Smooth muscle cell of bladder (primary cell): ENCODE data around the gene RAD54L. TPM values are rescaled to one million over a fixed set of nuclear protein-coding genes. Genes with fewer than 3 reads are reported as not detected.

Experiments used
- total RNA-seq: library from RNA; depleted of rRNA; stranded (reverse); fragments of >200 nt; gene quantifications from 2 replicates; pipeline ENCODE4 v1.2.3, GENCODE V29; 2014

RAD54L gene
- 0.37 and 0.43 TPM in 2 replicates for total RNA-seq

GRCh38 chr1:46247436-46248121 is at the start of gene RAD54L:
TSS of gene RAD54L (plus strand) at chr1:46247763. CDS start at chr1:46248406, 643 bp downstream.

GRCh38 chr1:46197964-46198811 is 49.4 kb upstream of the RAD54L start, which contains the start of gene POMGNT1:
TSS of gene POMGNT1 (minus strand) at chr1:46198434. CDS start at chr1:46197821, 613 bp downstream.

GRCh38 chr1:46303038-46303871 is 55.7 kb downstream of the RAD54L start, which contains the start of the genes LRRC41 and UQCRH:
TSS of gene LRRC41 (minus strand) at chr1:46303616. CDS start at chr1:46303322, 294 bp downstream.
TSS of gene UQCRH (plus strand) at chr1:46303698. CDS start at chr1:46303767, 69 bp downstream.

Other genes with a start within 250 kb of the RAD54L start
- gene PIK3R3, start 115.1 kb upstream of the RAD54L start, total RNA-seq, result 0.83 and 2.1 TPM in 2 replicates
- gene TSPAN1, start 72.7 kb upstream of the RAD54L start, total RNA-seq, result 0.14 and 0.46 TPM in 2 replicates
- gene P3R3URF, start 71.3 kb upstream of the RAD54L start, total RNA-seq, result not detected in 2 replicates
- 27.4 and 50.8 TPM in 2 replicates for gene POMGNT1, start 49.3 kb upstream of the RAD54L start, total RNA-seq
- gene LURAP1, start 44.4 kb upstream of the RAD54L start, total RNA-seq, result 2.7 and 3.1 TPM in 2 replicates
- gene LRRC41, start 55.9 kb downstream of the RAD54L start, total RNA-seq, result 73.8 and 94.9 TPM in 2 replicates
- 491 and 862 TPM in 2 replicates for gene UQCRH, start 55.9 kb downstream of the RAD54L start, total RNA-seq
- 14.1 and 17.9 TPM in 2 replicates for gene NSUN4, start 93.0 kb downstream of the RAD54L start, total RNA-seq
- gene FAAH, start 146.6 kb downstream of the RAD54L start, total RNA-seq, result 0.43 and 1.8 TPM in 2 replicates
- not detected in 2 replicates for gene DMBX1, start 242.1 kb downstream of the RAD54L start, total RNA-seq